ENCODE measurements around the gene ATP5IF1. TPM values are rescaled to one million over a fixed set of nuclear protein-coding genes. Genes with fewer than 3 reads are reported as not detected.

Gene ATP5IF1
- total RNA-seq, 1 donor from 2014 or later = 505 TPM

GRCh38 chr1:28265577-28265976, 29.7 kb downstream of the ATP5IF1 start:
- DNase-seq (ENCODE audit: low read depth) = no peak
- TF ChIP-seq CTCF (conservative IDR thresholded peaks at IDR 0.05; ENCODE audit: low read depth, low read length) = no peak
- H3K4me3 ChIP-seq (ENCODE audit: low read depth, low read length) = no peak overlapping the region

- no peak overlapping the region for H3K4me3 ChIP-seq (ENCODE audit: low read depth, low read length)
- no peak for TF ChIP-seq CTCF (conservative IDR thresholded peaks at IDR 0.05; ENCODE audit: low read depth, low read length)
- DNase-seq (ENCODE audit: low read depth) = no peak
Measured at GRCh38 chr1:28266920-28267322, 31.0 kb downstream of the ATP5IF1 start.

GRCh38 chr1:28267633-28268032, 31.7 kb downstream of the ATP5IF1 start:
- H3K4me3 ChIP-seq (ENCODE audit: low read depth, low read length) = no peak overlapping the region
- no peak for DNase-seq (ENCODE audit: low read depth)
- no peak for TF ChIP-seq CTCF (conservative IDR thresholded peaks at IDR 0.05; ENCODE audit: low read depth, low read length)

- TF ChIP-seq CTCF (conservative IDR thresholded peaks at IDR 0.05; ENCODE audit: low read depth, low read length) = no peak
- no peak overlapping the region for H3K4me3 ChIP-seq (ENCODE audit: low read depth, low read length)
- DNase-seq (ENCODE audit: low read depth) = no peak
Measured at GRCh38 chr1:28269529-28269928, 33.6 kb downstream of the ATP5IF1 start.

- DNase-seq (ENCODE audit: low read depth) = no peak
- no peak for TF ChIP-seq CTCF (conservative IDR thresholded peaks at IDR 0.05; ENCODE audit: low read depth, low read length)
- no peak overlapping the region for H3K4me3 ChIP-seq (ENCODE audit: low read depth, low read length)
Measured at GRCh38 chr1:28272215-28272852, 36.4 kb downstream of the ATP5IF1 start.

- DNase-seq (ENCODE audit: low read depth) = no peak
- H3K4me3 ChIP-seq (ENCODE audit: low read depth, low read length) = no peak overlapping the region
- TF ChIP-seq CTCF (conservative IDR thresholded peaks at IDR 0.05; ENCODE audit: low read depth, low read length) = no peak
Measured at GRCh38 chr1:28273216-28273860, 37.4 kb downstream of the ATP5IF1 start.

GRCh38 chr1:28278763-28279162, 42.8 kb downstream of the ATP5IF1 start:
- H3K4me3 ChIP-seq (ENCODE audit: low read depth, low read length) = no peak overlapping the region
- DNase-seq (ENCODE audit: low read depth) = no peak
- TF ChIP-seq CTCF (conservative IDR thresholded peaks at IDR 0.05; ENCODE audit: low read depth, low read length) = no peak
